Naive B cell (primary cell): ENCODE measurements around the gene TACR3. TPM values are rescaled to one million over a fixed set of nuclear protein-coding genes. Genes with fewer than 3 reads are reported as not detected.
"Not testable (repeated sequence)": the region's sequence is repeated elsewhere in the genome, so short reads cannot be mapped to it uniquely, and the experiment has no call there.

Experiments
- ATAC-seq, 2 donors: fragments of 150-1000 bp; cut with Tn5 transposase; 2 replicates each; pipeline ENCODE4 v1.10.0; 2021; ENCODE audit warnings: low read depth in 2 of 2, mild to moderate bottlenecking in 2 of 2, moderate library complexity in 2 of 2
- DNase-seq: peaks from one replicate; pipeline ENCODE4 v3.0.0; 2022
- H3K27ac Mint-ChIP-seq, 6 donors: one replicate each; pipeline ENCODE4 v1.8.0; 2020 to 2022; ENCODE audit warnings: mild to moderate bottlenecking in 6 of 6, mixed read lengths in 6 of 6, moderate library complexity in 5 of 6, inconsistent platforms in 2 of 6
- H3K27me3 Mint-ChIP-seq, 3 donors: one replicate each; pipeline ENCODE4 v1.8.0; 2021 to 2022; ENCODE audit warnings: mixed read lengths in 3 of 3, mild to moderate bottlenecking in 1 of 3
- H3K36me3 Mint-ChIP-seq, 2 donors: one replicate each; pipeline ENCODE4 v1.8.0; 2020 to 2022; ENCODE audit warnings: mixed read lengths in 2 of 2, inconsistent platforms in 1 of 2, mild to moderate bottlenecking in 1 of 2
- H3K4me1 Mint-ChIP-seq, 3 donors: one replicate each; pipeline ENCODE4 v1.8.0; 2020 to 2022; ENCODE audit warnings: mixed read lengths in 3 of 3, inconsistent platforms in 1 of 3, mild to moderate bottlenecking in 1 of 3, moderate library complexity in 1 of 3
- H3K4me3 Mint-ChIP-seq, 8 donors: one replicate each; pipeline ENCODE4 v1.8.0; 2020 to 2022; ENCODE audit warnings: mild to moderate bottlenecking in 8 of 8, mixed read lengths in 8 of 8, moderate library complexity in 8 of 8, inconsistent platforms in 2 of 8
- H3K9me3 Mint-ChIP-seq, 7 donors: one replicate each; pipeline ENCODE4 v1.8.0; 2020 to 2022; ENCODE audit warnings: mixed read lengths in 7 of 7, mild to moderate bottlenecking in 5 of 7, inconsistent platforms in 2 of 7, moderate library complexity in 1 of 7
- polyA plus RNA-seq, 6 donors: library from polyadenylated mRNA; unstranded; fragments of 300-500 nt; fragmentation: Illumina TruSeq; gene quantifications; one replicate each; pipeline ENCODE4 v1.2.3, GENCODE V29; 2021; ENCODE audit warnings: low read depth in 6 of 6

The TACR3 gene
- polyA plus RNA-seq = not detected

GRCh38 chr4:103719830-103720207 is at the start of gene TACR3:
Gene TACR3, minus strand, starts transcription at chr4:103719985. Its CDS starts 310 bp downstream, at chr4:103719675.
- ATAC-seq (no peak), DNase-seq (no peak)
- Mint-ChIP-seq H3K4me3 (peak within 1 kb of the TSS in 1 of 8 donors; percentile 78), H3K27me3 (peaks cover 0 to 16% (median 8%) of the 10 kb centered on the region in 3 donors), H3K27ac (peak within 1 kb of the TSS in 1 of 6 donors; percentile 77), H3K36me3 (no peaks in the 10 kb centered on the region), H3K9me3 (peaks cover 0 to 15% (median 7%) of the 10 kb centered on the region in 7 donors), H3K4me1 (no peaks in the 10 kb centered on the region)

- no peak for DNase-seq
- Mint-ChIP-seq H3K27ac (no peak overlapping the region), H3K27me3 (no peaks in the 10 kb centered on the region), H3K4me3 (no peak overlapping the region), H3K36me3 (no peaks in the 10 kb centered on the region), H3K4me1 (no peaks in the 10 kb centered on the region), H3K9me3 (peaks cover 0 to 4% (median 1%) of the 10 kb centered on the region in 7 donors)
- no peak for ATAC-seq
These were observed 37.8 kb upstream of the TACR3 start for GRCh38 chr4:103757631-103758030.

- no peaks in the 10 kb centered on the region for H3K27me3 Mint-ChIP-seq
- ATAC-seq (no peak), DNase-seq (no peak)
- peaks cover 0 to 4% (median 1%) of the 10 kb centered on the region in 7 donors for H3K9me3 Mint-ChIP-seq
- H3K4me3 Mint-ChIP-seq = no peak overlapping the region
- no peaks in the 10 kb centered on the region for H3K36me3 Mint-ChIP-seq
- H3K4me1 Mint-ChIP-seq = no peaks in the 10 kb centered on the region
- H3K27ac Mint-ChIP-seq = no peak overlapping the region
These were observed 37.0 kb upstream of the TACR3 start for GRCh38 chr4:103756741-103757140.

GRCh38 chr4:103754844-103755243 is 35.1 kb upstream of the TACR3 start:
- Mint-ChIP-seq H3K4me3 (no peak overlapping the region), H3K36me3 (no peaks in the 10 kb centered on the region), H3K9me3 (peaks cover 0 to 4% (median 1%) of the 10 kb centered on the region in 7 donors), H3K4me1 (no peaks in the 10 kb centered on the region), H3K27ac (no peak overlapping the region), H3K27me3 (no peaks in the 10 kb centered on the region)
- ATAC-seq = no peak
- no peak for DNase-seq

- Mint-ChIP-seq H3K4me3 (no peak overlapping the region), H3K27ac (no peak overlapping the region), H3K27me3 (no peaks in the 10 kb centered on the region), H3K36me3 (no peaks in the 10 kb centered on the region), H3K9me3 (peaks cover 0 to 4% (median under 1%) of the 10 kb centered on the region in 7 donors), H3K4me1 (no peaks in the 10 kb centered on the region)
- ATAC-seq (no peak), DNase-seq (no peak)
These were observed 34.3 kb upstream of the TACR3 start for GRCh38 chr4:103753868-103754653.

- Mint-ChIP-seq H3K27me3 (peaks cover 0 to 16% (median 8%) of the 10 kb centered on the region in 3 donors), H3K9me3 (peaks cover 0 to 16% (median 7%) of the 10 kb centered on the region in 7 donors)
- H3K36me3 Mint-ChIP-seq, ATAC-seq, DNase-seq, H3K27ac Mint-ChIP-seq, H3K4me3 Mint-ChIP-seq, H3K4me1 Mint-ChIP-seq: not testable (repeated sequence)
These were observed 3.4 kb upstream of the TACR3 start for GRCh38 chr4:103723150-103723549.

- no peak for DNase-seq
- H3K4me3 Mint-ChIP-seq = no peak overlapping the region
- no peaks in the 10 kb centered on the region for H3K36me3 Mint-ChIP-seq
- ATAC-seq = no peak
- H3K9me3 Mint-ChIP-seq = peaks cover 0 to 16% (median 7%) of the 10 kb centered on the region in 7 donors
- H3K4me1 Mint-ChIP-seq = no peaks in the 10 kb centered on the region
- H3K27ac Mint-ChIP-seq = peak overlapping the region in 1 of 6 donors; percentile 66
- peaks cover 0 to 16% (median 8%) of the 10 kb centered on the region in 3 donors for H3K27me3 Mint-ChIP-seq
These were observed 1.5 kb upstream of the TACR3 start for GRCh38 chr4:103721251-103721650.

- Mint-ChIP-seq H3K4me1 (no peaks in the 10 kb centered on the region), H3K36me3 (no peaks in the 10 kb centered on the region), H3K27me3 (peaks cover 0 to 16% (median 8%) of the 10 kb centered on the region in 3 donors), H3K27ac (peak overlapping the region in 1 of 6 donors; percentile 36), H3K9me3 (peaks cover 0 to 15% (median 7%) of the 10 kb centered on the region in 7 donors), H3K4me3 (no peak overlapping the region)
- DNase-seq = no peak
- no peak for ATAC-seq
These were observed 876 bp upstream of the TACR3 start for GRCh38 chr4:103720661-103721060.

GRCh38 chr4:103719105-103719829 is 518 bp downstream of the TACR3 start:
- H3K9me3 Mint-ChIP-seq = peaks cover 0 to 15% (median 7%) of the 10 kb centered on the region in 7 donors
- no peak overlapping the region for H3K4me3 Mint-ChIP-seq
- no peak overlapping the region for H3K27ac Mint-ChIP-seq
- ATAC-seq (no peak), DNase-seq (no peak)
- H3K4me1 Mint-ChIP-seq = no peaks in the 10 kb centered on the region
- H3K36me3 Mint-ChIP-seq = no peaks in the 10 kb centered on the region
- H3K27me3 Mint-ChIP-seq = peaks cover 0 to 16% (median 8%) of the 10 kb centered on the region in 3 donors

GRCh38 chr4:103692615-103693014 is 27.2 kb downstream of the TACR3 start:
- H3K36me3 Mint-ChIP-seq = no peaks in the 10 kb centered on the region
- no peak for DNase-seq
- H3K4me1 Mint-ChIP-seq = no peaks in the 10 kb centered on the region
- H3K27ac Mint-ChIP-seq = no peak overlapping the region
- peaks cover 0 to 5% (median 0%) of the 10 kb centered on the region in 7 donors for H3K9me3 Mint-ChIP-seq
- no peaks in the 10 kb centered on the region for H3K27me3 Mint-ChIP-seq
- no peak overlapping the region for H3K4me3 Mint-ChIP-seq
- ATAC-seq = no peak

GRCh38 chr4:103673983-103674382 is 45.8 kb downstream of the TACR3 start:
- no peaks in the 10 kb centered on the region for H3K27me3 Mint-ChIP-seq
- H3K27ac Mint-ChIP-seq = no peak overlapping the region
- DNase-seq = no peak
- no peaks in the 10 kb centered on the region for H3K4me1 Mint-ChIP-seq
- H3K36me3 Mint-ChIP-seq = no peaks in the 10 kb centered on the region
- no peak overlapping the region for H3K4me3 Mint-ChIP-seq
- no peak for ATAC-seq
- peaks cover 0 to 6% (median 0%) of the 10 kb centered on the region in 7 donors for H3K9me3 Mint-ChIP-seq

- not testable (repeated sequence) for H3K9me3 Mint-ChIP-seq, H3K36me3 Mint-ChIP-seq, DNase-seq, H3K27me3 Mint-ChIP-seq, ATAC-seq, H3K4me1 Mint-ChIP-seq, H3K4me3 Mint-ChIP-seq, H3K27ac Mint-ChIP-seq
These were observed 53.0 kb downstream of the TACR3 start for GRCh38 chr4:103666764-103667163.

GRCh38 chr4:103664436-103665075 is 55.2 kb downstream of the TACR3 start:
- H3K4me3 Mint-ChIP-seq = no peak overlapping the region
- H3K4me1 Mint-ChIP-seq = no peaks in the 10 kb centered on the region
- peak overlapping the region in 1 of 6 donors; percentile 27 for H3K27ac Mint-ChIP-seq
- H3K36me3 Mint-ChIP-seq = no peaks in the 10 kb centered on the region
- H3K27me3 Mint-ChIP-seq = no peaks in the 10 kb centered on the region
- DNase-seq (no peak), ATAC-seq (no peak)
- H3K9me3 Mint-ChIP-seq = peaks cover 0 to 10% (median 0%) of the 10 kb centered on the region in 7 donors
